HG02798 (cell line): ENCODE data around the gene CDKN1C.
"Not testable (repeated sequence)": the region's sequence is repeated elsewhere in the genome, so short reads cannot be mapped to it uniquely, and the experiment has no call there.

Source experiments
- ATAC-seq: cut with Tn5 transposase; IDR thresholded peaks from one replicate; pipeline ENCODE4 v1.9.1; 2021; ENCODE audit warnings: mild to moderate bottlenecking; ENCODE audit not compliant: unreplicated experiment, poor library complexity

CDKN1C gene

DNA sequence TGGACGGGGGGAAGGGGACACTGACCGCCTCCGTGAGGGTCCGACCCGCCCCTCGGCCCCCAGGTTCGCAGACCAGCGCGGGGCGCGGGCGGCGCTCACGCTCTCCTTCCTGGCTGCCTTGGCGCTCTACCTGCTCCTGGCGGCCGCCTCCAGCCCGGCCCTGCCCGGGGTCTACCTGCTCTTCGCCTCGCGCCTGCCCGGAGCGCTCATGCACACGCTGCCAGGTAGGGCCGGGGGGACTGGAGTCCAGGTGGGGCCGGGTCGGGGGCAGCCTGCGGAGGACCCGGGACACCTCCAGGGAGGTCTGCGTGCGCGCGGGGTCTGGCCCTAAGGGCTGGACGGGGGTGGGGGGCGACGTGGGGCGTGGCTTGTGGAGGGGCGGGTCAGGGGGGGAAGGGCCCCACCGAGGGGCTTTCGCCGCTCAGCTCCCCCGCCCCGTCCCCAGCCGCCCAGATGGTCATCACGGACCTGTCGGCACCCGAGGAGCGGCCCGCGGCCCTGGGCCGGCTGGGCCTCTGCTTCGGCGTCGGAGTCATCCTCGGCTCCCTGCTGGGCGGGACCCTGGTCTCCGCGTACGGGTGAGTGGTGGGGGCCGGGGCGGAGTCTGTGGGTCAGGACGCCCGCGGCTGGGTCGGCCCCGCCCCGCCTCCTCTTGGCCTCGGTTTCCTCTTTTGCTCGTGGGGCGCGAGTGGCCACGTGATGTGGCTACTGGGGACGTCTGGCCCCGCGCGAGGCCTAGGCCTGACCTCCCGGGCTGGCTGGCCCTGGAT, 23.7 kb upstream of the CDKN1C start:
- ATAC-seq, result no peak

- ATAC-seq, result no peak
Observed at GRCh38 chr11:2908130-2908529, 22.6 kb upstream of the CDKN1C start.

DNA sequence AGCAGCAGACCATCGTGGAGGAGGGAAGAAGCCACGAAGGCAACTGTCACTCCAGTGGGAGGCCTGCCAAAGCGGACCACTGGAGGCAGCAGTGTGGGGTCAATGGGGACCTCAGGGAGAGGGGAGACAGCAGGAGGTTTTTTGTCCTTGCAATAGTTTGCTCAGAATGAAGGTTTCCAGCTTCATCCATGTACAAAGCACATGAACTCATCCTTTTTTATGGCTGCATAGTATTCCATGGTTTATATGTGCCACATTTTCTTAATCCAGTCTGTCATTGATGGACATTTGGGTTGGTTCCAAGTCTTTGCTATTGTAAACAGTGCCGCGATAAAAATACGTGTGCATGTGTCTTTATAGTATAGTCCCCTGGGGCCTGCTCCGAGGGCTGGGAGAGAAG, 19.7 kb upstream of the CDKN1C start:
- ATAC-seq, result not testable (repeated sequence)

DNA sequence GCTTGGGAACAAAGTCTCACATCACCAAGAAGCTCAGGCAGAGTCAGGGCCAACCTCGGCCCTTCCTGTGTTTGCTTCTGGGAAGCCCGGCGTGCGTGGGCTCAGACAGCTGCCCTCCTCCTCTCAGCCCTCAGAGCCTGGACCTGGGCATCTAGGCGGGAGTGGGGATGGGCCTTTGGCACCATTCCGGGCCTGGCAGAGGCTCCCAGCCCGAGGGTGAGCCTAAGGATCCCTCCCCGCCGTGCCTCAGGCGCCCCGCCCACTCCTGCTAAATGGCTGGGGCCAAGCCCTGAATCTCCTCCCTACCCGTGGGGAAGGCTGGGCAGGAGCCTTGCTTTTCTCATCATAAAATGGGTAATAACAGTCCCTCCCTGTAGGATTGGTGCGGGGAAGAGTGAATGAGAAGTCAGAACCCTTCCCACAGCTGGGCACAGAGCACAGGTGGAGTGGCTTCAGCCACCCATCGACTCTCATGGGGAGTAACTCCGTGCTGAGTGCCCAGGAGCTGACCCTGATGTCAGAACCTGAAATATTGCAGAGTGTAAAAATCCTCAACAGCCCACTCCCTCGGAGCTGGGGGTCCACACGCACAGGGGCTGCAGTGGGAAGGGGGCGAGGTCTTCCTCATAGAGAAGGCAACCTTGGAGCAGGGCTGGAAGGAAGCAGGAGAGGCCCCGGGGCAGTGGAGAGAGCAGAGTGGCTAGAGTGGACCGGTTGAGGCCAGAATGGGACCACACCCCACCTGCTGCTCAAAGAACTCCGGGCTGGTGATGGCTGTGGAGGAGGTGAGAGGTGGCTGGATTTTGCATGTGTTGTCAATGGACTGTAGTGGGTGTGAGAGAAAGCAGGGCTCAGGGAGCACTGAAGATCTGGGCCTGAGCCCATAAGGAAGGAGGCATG, 18.8 kb upstream of the CDKN1C start:
- ATAC-seq, result no peak

- ATAC-seq, result no peak
Observed at GRCh38 chr11:2903672-2904011, 18.1 kb upstream of the CDKN1C start.

- no peak for ATAC-seq
Observed at GRCh38 chr11:2902784-2903671, 17.5 kb upstream of the CDKN1C start.

DNA sequence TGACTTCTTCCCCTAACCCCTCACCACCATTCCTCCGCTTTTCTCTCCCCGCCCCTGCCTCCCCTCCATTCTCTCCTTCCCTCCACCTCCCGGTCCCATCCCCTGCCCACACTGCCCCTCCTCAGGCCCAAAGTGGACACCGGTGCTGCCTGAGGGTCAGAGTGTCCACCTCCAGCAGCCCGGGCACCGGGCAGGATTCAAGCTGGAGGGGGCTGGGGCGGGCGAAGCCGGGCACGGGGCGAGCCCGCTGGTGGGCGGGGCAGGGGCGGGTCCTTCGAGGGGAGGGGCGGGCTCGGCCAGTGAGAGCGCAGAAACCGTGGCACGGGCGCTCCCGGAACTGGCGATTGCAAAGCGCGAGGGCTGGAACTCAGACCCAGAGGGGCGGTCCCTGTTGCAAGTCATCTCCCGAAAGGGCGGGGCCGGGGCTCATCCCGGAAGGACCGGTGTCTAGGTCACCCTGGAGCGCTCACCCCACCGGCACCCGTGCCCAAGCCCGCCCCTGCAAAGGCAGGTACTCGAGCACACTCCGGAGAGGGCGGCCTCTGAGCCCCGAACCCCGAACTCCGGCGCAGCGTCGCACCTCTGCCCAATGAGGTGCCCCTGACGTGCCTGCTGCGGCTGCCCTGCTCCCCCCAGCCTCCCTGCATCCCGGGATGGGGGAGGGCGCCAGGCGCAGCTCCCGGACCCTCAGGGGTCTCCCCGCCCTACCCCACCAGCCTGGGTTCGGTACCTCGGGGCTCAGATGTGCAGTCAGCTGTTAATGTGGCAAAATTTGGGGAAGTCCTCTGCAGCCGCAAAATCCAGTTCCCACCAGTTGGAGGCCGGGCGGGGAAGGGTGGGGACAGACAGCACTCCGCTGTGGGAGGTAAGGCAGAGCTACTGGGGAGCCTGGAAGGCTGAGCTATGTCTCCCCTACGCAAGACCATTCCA, 16.5 kb upstream of the CDKN1C start:
- ATAC-seq, result peak; percentile 95

DNA sequence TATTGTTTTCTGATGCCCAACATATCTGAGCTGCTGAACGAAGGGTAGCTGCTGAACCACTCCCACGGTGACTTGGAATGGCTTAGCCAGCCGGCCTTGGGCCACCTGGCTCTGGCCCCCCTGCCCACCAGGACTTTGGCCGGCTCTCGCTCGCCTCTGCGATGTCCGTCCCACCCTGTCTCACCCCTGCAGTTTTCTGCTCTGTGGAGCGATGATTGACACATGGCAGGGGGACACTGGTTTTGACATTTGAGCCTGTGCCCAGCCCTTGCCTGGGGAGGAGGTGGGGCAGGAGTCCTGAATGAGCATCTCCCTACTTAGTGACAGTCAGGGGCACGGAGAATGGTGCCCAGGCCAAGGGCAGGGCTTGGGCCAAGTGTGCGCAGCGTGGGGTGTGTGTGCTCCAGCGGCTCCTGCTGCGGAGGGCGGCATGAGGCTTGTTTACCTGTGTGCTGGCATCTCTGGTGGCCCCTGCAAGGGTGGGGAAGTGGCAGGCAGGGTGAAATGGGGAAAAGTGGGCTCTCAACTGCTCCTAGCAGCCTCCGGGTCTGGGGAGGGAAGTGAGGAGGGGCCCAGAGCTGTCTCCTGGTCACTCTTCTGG, 15.7 kb upstream of the CDKN1C start:
- no peak for ATAC-seq

DNA sequence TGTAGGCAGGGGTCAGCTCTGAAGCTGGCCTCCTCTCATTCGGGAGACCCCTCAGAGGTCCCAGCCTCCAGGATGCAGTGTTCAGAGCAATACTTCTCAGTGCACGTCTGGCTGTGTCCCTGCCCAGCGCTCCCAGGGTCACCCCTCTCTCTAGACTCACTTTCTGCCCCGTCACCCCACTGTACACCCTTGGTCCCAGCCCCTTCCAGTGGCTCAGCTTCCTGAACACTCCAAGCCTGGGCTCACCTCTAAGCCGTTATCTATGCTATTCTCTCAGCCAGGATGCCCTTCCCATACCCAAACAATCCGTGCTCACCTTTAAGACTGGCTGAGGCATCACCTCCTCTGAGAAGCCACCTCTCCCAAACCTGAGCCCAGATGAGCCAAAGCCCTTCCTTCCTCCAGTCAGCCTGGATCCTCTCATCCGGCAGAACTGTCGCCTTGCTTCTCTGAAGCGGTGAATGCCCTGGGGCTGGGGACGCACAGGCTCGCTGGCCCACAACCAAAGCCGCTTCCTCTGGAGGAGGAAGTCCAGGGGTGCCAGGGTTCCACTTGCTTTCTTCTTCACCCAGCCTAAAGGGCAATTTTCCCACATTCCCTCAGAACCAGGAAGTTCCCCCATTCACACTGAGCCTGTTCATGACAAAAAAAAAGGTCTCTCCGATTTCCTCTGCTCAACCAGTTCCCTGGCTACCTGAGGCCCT, 13.7 kb upstream of the CDKN1C start:
- no peak for ATAC-seq

DNA sequence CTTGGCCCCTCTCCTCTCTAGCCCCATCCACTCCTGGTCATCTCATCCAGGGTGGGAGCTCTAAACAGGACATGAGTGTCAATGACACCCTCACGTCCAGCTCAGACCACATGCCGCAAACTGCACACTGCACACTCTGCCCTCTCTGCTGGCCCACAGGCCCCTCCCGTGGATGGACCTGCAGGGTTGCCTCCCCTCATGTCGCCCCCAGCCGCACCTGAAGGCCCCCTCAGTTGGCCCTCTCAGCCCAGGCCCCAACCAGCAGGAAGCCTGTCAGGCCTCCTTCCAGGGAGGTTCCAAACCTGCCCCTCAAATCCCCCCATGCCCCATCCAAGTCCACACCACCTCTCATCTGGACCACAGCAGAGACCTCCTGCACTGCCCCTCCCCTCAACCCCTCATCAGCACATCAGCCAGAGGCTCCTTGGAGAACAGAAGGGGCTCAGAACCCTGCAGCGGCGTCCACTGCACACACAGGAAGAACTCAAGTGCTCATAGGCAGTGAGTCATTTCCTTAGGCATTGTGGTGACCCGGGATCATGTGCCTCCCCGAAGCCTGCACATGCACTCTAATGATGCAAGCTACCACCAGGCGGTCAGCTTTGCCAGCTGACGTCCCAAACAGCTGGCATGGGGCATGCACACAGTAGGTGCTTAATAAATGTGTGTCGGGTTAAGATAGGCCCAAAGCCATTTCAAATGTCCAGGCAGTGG, 12.9 kb upstream of the CDKN1C start:
- ATAC-seq, result no peak

DNA sequence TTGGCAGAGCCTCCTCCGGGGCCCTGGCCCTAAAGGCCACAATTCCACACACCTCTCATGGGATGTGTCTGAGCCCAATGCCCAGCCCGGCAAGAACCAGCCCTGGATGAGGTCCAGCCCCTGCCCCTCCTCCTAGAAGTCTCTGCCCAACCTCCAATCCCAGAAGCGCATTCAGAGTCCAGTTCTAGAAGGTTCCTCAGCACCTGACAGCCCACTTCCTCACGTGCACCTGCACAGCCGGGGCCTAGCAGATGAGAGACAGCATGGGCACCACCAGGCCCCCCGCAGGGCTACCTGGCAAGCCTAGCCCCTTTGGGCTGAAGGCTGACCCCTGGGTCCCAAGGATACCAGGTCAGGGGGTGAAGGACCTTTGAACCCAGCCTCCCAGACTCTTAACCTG, 11.5 kb upstream of the CDKN1C start:
- no peak for ATAC-seq

GRCh38 chr11:2896047-2896446, 10.5 kb upstream of the CDKN1C start:
- no peak for ATAC-seq

- no peak for ATAC-seq
Observed at GRCh38 chr11:2893935-2894334, 8.4 kb upstream of the CDKN1C start.

DNA sequence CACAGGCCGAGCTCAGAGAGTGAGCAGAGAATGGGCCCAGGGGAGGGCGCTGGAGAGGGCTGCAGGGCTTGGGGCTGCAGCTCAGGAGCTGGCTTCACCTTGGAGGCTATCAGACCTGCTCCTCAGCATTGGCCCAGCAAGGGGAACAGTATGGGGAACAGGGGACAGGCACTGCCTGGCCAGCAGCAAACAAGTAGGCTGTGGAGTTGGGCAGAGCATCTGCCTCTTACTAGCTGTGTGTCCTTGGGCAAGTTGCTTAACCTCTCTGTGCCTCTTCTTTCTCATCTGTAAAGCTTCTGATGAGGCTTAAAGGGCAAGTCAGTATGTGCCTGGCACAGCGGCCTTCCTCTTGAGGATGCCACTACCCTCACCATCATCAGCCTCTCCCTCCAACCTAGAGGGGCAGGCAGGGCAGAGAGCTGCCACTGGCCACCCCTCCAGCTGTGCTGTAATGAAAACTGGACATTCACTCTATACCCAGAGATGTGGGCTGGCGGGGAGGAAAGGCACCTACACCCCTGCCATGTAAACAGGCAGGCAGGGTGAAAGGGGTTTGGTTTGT, 7.5 kb upstream of the CDKN1C start:
- ATAC-seq, result no peak

DNA sequence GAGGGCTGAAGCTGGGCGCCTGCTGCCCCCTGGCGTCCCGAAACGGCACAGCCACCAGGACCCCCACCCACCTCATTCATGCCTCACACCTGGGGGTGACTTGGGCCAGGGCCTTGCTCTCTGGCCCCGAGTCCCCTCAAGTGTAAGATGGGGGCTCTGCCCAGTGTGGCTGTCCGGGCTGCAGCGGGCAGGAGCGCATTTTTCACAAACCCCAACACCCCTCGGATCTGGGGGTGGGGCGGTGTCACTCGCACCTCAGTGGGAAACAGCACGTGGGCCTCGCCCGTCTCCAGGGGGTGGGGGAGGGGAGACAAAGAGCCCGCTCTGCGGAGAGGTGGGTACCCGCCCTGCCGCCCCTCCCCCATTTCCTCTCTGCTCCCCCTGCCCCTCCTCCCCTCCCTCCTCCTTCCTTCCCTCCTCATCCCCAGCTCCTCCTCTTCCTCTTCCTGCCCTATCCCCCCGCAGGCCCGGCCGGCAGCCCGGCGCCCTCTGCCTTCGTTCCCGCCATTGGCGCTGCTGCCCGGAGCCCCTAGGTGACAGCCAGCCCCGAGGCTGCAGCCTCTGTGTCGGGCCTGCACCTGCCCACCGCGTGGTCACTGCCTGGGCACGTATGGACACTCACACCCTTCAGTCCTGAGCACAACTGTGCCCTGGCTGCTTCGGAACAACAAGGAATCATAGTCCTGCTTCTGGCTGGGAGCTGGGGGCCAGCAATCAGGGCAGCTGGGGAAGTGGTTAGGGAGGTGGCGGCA, 6.8 kb upstream of the CDKN1C start:
- no peak for ATAC-seq

DNA sequence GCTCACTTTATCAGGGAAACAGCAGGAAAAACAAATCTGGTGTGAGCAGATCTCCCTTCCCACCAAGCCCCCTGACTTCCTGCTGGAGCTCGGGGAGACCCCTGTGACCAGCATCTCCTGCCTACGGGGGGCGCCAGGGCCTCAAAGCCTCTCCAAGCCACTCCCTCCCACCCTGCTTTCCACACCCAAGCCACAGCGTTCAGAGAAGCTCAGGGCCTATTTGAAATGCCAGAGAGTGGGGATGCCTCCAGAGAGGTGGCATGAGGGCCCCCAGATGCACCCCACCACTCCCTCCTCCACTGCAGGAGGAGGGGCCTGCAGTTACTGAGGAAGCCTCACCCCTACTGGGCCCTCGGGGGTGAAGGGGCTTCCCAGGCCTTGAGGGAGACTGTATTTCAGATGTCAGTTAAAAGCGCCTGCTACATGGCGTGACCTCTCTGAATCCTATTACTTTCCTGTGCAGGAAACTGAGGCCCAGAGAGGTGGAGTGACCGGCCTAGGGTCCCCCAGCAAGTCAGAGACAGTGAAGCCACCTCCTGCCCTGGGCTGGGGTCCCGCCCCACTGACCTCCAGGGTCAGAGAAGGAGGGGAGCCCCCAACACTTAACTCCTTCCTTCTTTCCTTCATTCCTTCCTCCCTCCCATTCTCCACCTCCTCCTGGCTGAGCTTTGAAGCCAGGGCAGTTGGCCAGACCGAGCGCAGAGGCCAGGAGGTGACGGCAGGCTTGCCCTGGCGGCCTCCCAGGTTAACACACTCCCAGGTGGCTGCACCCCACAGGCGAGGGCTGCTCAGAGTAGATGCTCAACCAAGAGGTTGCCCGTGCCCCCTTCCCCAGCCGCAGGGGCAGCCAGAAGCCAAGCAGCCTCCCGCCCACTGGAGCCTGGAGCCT, 6.0 kb upstream of the CDKN1C start:
- ATAC-seq, result no peak
